ENCODE results near the gene MOB3A.
A peak's percentile ranks its signal among the peaks of the same experiment; 100 is the strongest.
"Not testable (repeated sequence)": the region's sequence is repeated elsewhere in the genome, so short reads cannot be mapped to it uniquely, and the experiment has no call there.

Gene MOB3A

DNA sequence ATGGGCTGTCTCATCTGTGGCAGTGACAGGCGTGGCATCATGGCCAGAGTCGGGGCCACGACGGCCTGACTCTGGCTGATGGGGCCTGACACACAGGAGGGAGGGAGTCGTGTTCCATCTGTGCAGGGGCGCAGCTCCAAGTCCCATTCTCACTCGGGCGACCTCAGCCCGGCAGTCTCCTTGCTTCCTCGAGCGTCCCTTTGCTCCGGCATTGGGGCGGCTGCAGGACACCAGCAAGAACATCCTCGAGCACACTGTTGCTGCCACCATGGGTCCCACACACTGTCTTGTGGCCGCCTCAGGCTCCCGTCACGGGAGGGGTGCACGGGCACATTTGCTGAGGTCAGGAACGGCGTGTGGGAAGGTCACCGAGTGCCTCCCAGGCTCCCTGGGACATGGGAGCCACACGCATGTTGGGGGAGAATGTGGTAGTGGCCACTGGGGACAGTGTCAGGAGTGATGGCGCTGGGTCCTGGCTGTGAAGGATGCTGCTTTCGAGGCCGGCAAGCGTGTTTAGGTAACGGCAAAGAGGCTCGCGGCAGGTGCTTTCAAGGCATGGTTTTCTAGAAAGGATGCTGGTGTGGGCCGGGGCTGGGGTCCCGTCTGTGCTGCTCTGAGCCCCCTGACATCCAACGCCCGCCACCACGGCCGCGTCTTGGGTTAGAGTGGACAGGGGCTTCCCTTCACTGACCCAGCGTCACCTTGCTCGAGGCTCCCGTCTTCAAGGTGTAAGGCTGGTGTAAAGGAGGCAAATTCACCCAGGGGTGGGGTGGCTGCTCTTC lies 4.0 kb upstream of the MOB3A start:
- no peak for TF ChIP-seq CTCF (IDR thresholded peaks at IDR 0.05; ENCODE audit: low read depth, low read length)
- in situ Hi-C loops (cut with HindIII; ENCODE audit: low sequenced_read_pairs): no loop called here
- DNase-seq (ENCODE audit: low read depth, low spot score): no peak
- no peak overlapping the region for H3K4me3 ChIP-seq (ENCODE audit: low read depth, low read length)

DNA sequence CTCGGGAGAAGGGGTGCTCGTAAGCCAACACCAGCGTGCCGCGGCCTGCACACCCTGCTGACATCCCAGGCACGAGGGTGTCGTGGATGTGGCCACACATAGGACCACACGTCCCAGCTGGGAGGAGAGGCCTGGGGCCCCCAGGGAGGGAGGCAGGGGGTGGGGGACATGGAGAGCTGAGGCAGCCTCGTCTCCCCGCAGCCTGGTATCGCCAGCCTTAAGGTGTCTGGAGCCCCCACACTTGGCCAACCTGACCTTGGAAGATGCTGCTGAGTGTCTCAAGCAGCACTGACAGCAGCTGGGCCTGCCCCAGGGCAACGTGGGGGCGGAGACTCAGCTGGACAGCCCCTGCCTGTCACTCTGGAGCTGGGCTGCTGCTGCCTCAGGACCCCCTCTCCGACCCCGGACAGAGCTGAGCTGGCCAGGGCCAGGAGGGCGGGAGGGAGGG lies 3.0 kb upstream of the MOB3A start:
- no peak overlapping the region for H3K4me3 ChIP-seq (ENCODE audit: low read depth, low read length)
- no peak for TF ChIP-seq CTCF (IDR thresholded peaks at IDR 0.05; ENCODE audit: low read depth, low read length)
- DNase-seq (ENCODE audit: low read depth, low spot score): no peak
- in situ Hi-C loops (cut with HindIII; ENCODE audit: low sequenced_read_pairs): no loop called here

GRCh38 chr19:2097886-2098327 lies 1.8 kb upstream of the MOB3A start:
- no peak for DNase-seq (ENCODE audit: low read depth, low spot score)
- TF ChIP-seq CTCF (IDR thresholded peaks at IDR 0.05; ENCODE audit: low read depth, low read length): no peak
- in situ Hi-C loops (cut with HindIII; ENCODE audit: low sequenced_read_pairs): no loop called here

GRCh38 chr19:2097203-2097885 lies 1.2 kb upstream of the MOB3A start:
- no peak for TF ChIP-seq CTCF (IDR thresholded peaks at IDR 0.05; ENCODE audit: low read depth, low read length)
- H3K4me3 ChIP-seq (ENCODE audit: low read depth, low read length): peak overlapping the region; percentile 42
- in situ Hi-C loops (cut with HindIII; ENCODE audit: low sequenced_read_pairs): no loop called here
- DNase-seq (ENCODE audit: low read depth, low spot score): no peak

More at GRCh38 chr19:2097886-2098327, 1.8 kb upstream of the MOB3A start:
- H3K4me3 ChIP-seq (ENCODE audit: low read depth, low read length): no peak overlapping the region

DNA sequence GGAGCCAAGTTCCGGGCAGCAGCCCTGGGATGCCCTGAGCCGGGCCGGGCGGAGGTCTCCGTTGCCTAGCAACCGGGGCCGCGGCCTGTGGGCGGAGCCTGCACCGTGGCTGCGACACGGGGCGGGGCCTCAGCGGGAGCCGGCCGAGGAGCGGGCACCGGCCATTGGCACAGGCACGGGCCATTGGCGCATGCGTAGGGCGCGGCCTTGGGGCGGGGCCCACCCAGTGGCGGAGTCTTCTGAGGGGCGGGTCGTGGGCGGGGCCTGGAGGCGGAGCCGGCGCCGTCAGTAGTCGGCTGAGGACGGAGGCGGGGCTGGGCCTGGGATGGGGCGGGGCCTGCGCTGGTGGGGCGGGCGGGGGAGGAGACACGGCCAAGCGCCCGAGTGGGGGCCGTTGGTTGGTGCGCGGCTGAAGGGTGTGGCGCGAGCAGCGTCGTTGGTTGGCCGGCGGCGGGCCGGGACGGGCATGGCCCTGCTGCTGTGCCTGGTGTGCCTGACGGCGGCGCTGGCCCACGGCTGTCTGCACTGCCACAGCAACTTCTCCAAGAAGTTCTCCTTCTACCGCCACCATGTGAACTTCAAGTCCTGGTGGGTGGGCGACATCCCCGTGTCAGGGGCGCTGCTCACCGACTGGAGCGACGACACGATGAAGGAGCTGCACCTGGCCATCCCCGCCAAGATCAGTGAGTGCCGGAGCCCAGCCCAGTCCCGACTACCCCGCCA lies 515 bp upstream of the MOB3A start, which contains the start of gene IZUMO4:
Gene IZUMO4 (plus strand): TSS at position 436 of the 723 bp plus-strand sequence. CDS start 31 bp downstream, at position 467.
- peak; percentile 97 for DNase-seq (ENCODE audit: low read depth, low spot score)
- in situ Hi-C loops (cut with HindIII; ENCODE audit: low sequenced_read_pairs): no loop called here
- TF ChIP-seq CTCF (IDR thresholded peaks at IDR 0.05; ENCODE audit: low read depth, low read length): peak; percentile 36
- H3K4me3 ChIP-seq (ENCODE audit: low read depth, low read length): peak within 1 kb of the TSS; percentile 74

- H3K4me3 ChIP-seq (ENCODE audit: low read depth, low read length); in situ Hi-C loops (cut with HindIII; ENCODE audit: low sequenced_read_pairs); DNase-seq (ENCODE audit: low read depth, low spot score): not testable (repeated sequence)
These were observed 4.1 kb downstream of the MOB3A start for GRCh38 chr19:2091926-2092525.
